Amygdala (tissue), 56 donors: ENCODE data around the gene GARIN5A.
"Not testable (repeated sequence)": the region's sequence is repeated elsewhere in the genome, so short reads cannot be mapped to it uniquely, and the experiment has no call there.

ENCODE experiments used
- DNase-seq, 56 donors: peaks; one replicate each; lab custom pipeline; 2025; lab: John Stamatoyannopoulos, UW

Gene GARIN5A

DNA sequence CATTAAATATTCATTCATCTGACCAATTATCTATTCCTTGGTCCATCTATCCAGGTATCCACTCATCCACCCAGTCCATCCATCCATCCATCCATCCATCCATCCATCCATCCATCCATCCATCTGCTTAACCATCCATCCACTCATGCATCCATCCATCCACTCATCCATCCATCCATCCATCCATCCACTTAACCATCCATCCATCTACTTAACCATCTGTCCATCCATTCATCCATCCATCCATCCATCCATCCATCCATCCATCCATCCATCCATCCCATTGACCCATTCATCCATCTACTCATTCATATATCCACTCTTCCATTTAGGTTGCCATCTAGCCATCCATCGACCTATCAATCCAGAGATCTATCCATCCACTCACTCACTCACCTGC lies 32.6 kb downstream of the GARIN5A start:
- no peak for DNase-seq

- not testable (repeated sequence) for DNase-seq
Observed at GRCh38 chr19:50439130-50439529, 37.5 kb downstream of the GARIN5A start.

DNA sequence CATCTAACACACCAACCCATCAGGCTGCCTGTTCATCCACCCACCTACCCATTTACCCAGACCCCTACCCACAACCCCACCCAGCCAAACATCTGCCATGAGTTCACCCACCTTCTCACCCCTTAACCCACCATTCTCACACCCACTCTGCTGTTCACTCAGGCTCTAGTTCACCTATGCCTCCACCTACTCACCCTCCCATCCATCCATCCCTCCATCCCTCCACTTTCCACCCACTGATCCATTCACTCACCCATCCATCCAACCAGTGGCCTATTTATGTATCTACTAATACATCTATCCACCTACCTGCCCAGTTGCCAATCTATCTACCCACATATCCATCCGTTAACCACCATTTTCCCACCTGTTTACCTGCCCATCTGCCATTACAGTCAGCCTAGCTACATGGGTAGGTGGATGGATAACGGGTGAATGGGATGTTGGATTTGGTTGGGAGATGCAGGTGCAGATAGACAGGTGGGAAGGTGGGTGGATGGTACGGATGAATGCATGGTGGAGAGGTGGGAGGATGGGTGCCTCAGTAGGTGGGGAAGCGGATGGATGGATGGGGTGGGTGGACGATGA lies 38.7 kb downstream of the GARIN5A start:
- no peak for DNase-seq

GRCh38 chr19:50435627-50436026 lies 41.0 kb downstream of the GARIN5A start:
- DNase-seq, result no peak

DNA sequence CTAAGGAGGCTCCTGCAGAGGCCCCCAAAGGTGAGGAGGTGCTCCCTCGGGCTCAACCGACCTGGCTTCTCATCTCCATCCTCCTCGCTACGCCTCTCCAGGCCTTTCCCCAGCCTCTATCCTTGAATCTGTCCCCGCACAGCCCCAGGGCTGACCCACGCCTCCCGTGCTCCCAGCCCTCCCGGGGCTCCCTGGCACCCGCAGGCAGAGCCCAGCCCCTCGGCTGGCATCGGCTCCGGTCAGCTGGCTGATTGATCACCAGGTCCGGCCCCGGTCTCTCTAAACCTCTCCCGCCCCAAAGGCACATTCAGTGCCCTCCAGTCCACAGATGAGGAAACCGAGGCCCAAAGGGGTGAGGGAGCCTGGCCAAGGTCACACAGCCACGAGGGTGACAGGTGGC lies 41.4 kb downstream of the GARIN5A start:
- no peak for DNase-seq

DNA sequence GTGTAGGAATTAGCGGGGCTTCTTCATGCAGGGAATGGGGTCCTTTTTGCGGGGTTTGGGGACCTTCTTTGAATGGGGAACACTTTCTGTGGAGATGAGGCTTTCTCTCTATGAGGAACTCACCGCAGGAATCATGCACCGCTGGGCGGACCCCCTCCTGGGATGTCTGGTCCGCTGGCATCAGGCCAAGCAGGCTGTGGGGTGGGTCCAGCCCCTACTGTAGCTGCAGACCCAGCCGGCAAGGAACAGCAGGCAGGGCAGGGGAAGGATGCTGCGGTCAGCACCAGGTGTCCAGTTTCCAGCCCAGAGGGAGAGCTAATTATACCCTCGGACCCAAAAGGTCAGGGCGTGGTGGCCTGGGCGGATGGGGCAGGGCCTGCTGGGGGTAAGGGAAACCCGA lies 42.1 kb downstream of the GARIN5A start:
- DNase-seq, result no peak

DNA sequence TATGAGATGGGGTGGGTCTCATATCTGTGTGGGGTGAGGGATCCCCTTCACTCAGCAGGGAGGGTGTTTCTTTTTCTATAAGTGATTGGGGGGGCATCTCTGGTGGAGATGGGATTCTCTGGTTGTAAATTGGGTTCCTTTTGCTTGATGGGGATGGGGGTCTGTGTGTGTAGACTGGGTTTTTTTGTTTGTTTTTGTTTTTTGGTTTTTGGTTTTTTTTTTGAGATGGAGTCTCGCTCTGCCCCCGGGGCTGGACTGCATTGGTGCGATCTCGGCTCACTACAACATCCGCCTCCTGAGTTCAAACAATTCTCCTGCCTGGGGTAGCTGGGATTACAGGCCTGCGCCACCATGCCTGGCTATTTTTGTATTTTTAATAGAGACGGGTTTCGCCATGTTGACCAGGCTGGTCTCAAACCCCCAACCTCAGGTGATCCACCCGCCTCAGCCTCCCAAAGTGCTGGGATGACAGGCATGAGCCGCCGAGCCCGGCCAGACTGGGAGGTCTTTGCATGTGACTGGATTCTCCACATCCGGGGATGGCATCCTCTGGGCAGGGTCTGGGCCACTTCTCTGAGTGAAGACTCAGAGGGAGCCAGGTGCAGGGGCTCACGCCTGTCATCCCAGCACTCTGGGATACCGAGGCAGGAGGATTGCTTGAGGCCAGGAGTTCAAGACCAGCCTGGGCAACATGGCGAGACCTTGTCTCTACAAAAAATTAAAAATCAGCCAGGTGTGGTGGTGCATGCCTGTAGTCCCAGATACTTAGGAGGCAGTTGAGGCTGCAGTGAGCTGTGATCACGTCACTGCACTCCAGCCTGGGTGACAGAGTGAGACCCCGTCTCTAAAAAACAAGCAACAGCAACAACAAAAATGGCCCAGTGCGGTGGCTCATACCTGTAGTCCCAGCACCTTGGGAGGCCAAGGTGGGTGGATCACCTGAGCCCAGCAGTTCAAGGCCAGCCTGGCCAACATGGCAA lies 43.2 kb downstream of the GARIN5A start:
- DNase-seq, result no peak

- DNase-seq, result peak in 1 of 56 donors; percentile 40
Observed at GRCh38 chr19:50432221-50433028, 44.2 kb downstream of the GARIN5A start, which contains the start of gene MYBPC2. MYBPC2 (plus strand) TSS chr19:50432892; CDS start chr19:50432954, 62 bp downstream.

DNA sequence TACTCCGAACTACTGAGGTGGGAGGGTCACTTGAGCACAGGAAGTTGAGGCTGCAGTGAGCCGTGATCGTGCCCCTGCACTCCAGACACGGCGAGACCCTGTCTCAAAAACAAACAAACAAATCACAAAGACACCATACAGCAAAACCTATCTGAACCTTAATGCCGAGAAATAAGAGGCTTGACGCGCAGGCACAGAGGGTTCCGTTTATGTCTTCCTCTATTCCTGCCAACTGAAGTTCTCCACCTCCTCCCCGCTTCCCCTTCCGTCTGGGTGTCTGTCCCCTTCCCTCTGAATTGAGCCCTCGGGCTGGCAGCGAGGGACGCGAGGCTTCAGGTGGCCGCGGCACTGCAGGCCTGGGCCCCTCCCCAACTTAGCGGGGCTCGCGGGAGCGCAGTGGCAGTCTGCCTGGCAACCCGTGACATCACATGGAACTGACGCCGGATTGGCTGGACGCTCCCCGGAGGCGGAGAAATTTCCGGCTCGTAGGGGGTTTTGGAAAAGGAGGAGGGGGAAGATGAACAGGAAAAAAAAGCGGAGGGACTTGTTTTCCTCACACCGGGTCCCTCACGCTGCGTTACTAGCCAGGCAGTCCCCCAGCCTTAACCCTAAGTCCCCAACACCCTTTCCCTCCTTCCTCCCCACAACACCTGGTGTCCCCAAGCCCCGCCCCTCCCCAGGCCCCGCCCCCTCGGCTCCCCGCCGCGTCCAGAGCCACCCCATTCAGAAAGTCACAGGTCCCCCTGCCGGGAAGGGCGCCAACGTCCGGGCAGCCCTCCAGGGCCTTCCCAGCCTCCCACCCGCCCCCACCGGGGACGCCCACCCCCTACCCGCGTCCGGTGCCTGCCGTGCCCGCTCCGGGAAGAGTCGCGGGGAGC lies 45.1 kb downstream of the GARIN5A start:
- peak in 55 of 56 donors; percentile 5 to 88 (median 66) for DNase-seq

- DNase-seq, result no peak
Observed at GRCh38 chr19:50430888-50431342, 45.7 kb downstream of the GARIN5A start.

DNA sequence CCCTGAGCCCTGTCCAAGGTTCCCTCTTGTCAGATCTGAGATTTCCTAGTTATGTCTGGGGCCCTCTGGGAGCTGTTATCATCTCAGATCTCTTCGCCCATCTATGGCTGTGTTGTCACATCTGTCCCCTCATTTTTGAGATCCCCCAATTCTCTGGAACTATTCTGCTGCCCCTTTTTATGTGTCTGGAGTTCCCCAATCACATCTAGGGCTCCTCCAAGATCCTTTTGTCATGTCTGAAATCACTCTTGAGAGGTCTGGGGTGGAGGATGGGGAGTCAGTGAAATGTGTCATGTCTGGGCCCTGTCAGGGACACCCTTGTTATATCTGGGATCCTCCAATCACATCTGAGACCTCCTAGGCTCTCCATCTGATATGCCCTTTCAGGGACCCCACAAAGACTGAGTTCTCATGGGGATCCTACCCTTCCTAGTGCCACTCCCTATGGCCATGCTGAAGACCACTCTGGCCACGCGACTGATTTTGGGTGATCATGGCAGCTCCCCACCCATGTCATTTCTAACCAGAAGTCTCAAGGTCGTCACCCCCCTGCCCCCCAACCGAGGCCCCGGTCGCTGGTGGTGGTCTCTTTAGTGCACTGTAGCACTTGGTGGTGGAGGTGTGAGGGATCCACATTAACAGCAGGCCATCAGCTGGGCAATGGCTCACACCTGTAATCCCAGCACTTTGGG lies 47.7 kb downstream of the GARIN5A start:
- no peak for DNase-seq

- peak in 54 of 56 donors; percentile 10 to 90 (median 64) for DNase-seq
Observed at GRCh38 chr19:50427997-50428425, 48.6 kb downstream of the GARIN5A start.

- no peak for DNase-seq
Observed at GRCh38 chr19:50427318-50427925, 49.2 kb downstream of the GARIN5A start.

DNA sequence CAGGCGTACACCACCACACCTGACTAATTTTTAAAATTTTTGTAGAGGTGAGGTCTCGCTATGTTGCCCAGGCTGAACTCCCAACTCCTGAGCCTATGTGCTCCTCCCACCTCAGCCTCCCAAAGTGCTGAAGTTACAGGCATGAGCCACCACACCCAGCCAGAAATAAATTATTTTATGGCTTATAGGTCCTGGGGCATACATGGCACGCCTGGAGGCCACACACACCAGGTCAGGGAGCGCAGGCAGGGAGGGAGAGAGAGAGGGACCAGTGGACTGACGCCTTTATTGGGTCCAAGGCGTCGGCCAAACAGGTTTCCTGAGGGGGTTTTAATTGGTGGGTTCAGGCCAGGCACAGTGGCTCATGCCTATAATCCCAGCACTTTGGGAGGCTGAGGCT lies 51.1 kb downstream of the GARIN5A start:
- DNase-seq, result no peak

- DNase-seq, result no peak
Observed at GRCh38 chr19:50423279-50424113, 53.2 kb downstream of the GARIN5A start.

GRCh38 chr19:50422397-50423278 lies 54.0 kb downstream of the GARIN5A start:
- no peak for DNase-seq

DNA sequence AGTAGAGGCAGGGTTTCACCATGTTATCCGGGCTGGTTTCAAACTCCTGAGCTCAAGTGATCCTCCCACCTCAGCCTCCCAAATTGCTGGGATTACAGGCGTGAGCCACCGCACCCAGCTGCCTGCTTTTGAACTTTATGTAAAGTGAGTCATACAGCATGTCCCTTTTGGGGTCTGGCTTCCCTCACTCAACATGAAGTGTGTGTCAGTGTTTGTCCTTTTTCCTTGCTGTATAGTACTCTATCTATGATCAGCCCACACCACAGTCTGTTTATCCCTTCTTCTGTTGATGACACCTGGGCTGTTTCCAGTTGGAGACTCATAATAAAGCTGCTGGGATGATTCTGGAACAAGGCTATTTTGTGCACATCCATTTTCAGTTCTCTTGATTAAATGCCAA lies 55.8 kb downstream of the GARIN5A start:
- no peak for DNase-seq
